Kidney epithelial cell (primary cell): ENCODE data around the gene HNRNPUL2. TPM values are rescaled to one million over a fixed set of nuclear protein-coding genes. Genes with fewer than 3 reads are reported as not detected.
A peak's percentile ranks its signal among the peaks of the same experiment; 100 is the strongest.
"Not testable (repeated sequence)": the region's sequence is repeated elsewhere in the genome, so short reads cannot be mapped to it uniquely, and the experiment has no call there.

ENCODE experiments used
- DNase-seq: peaks from one replicate; pipeline ENCODE4 v3.0.0-alpha.2; 2010; ENCODE audit warnings: low read depth
- H3K27me3 ChIP-seq: 2 replicates; pipeline ENCODE4 v1.6.0; 2011; ENCODE audit warnings: low read length; ENCODE audit not compliant: control insufficient read depth, insufficient read depth
- H3K36me3 ChIP-seq: 2 replicates; pipeline ENCODE4 v1.5.1; 2011; ENCODE audit warnings: low read length; ENCODE audit not compliant: control insufficient read depth, insufficient read depth
- H3K4me3 ChIP-seq: 2 replicates; pipeline ENCODE4 v1.5.1; 2011; ENCODE audit warnings: low read depth, mild to moderate bottlenecking, control low read depth, low read length
- total RNA-seq: library from RNA; depleted of rRNA; stranded (reverse); fragments of >200 nt; gene quantifications from 2 replicates; pipeline ENCODE4 v1.2.3, GENCODE V29; 2015
- TF ChIP-seq, protein P1 (sequence below): IDR thresholded peaks from 2 replicates; pipeline ENCODE4 v1.5.1; 2011; ENCODE audit warnings: mild to moderate bottlenecking, moderate library complexity, low read length, control low read depth, inconsistent platforms; ENCODE audit not compliant: insufficient read depth, poor library complexity, severe bottlenecking

Gene HNRNPUL2
- total RNA-seq, 1 donor from 2014 or later = 12.8 TPM

DNA sequence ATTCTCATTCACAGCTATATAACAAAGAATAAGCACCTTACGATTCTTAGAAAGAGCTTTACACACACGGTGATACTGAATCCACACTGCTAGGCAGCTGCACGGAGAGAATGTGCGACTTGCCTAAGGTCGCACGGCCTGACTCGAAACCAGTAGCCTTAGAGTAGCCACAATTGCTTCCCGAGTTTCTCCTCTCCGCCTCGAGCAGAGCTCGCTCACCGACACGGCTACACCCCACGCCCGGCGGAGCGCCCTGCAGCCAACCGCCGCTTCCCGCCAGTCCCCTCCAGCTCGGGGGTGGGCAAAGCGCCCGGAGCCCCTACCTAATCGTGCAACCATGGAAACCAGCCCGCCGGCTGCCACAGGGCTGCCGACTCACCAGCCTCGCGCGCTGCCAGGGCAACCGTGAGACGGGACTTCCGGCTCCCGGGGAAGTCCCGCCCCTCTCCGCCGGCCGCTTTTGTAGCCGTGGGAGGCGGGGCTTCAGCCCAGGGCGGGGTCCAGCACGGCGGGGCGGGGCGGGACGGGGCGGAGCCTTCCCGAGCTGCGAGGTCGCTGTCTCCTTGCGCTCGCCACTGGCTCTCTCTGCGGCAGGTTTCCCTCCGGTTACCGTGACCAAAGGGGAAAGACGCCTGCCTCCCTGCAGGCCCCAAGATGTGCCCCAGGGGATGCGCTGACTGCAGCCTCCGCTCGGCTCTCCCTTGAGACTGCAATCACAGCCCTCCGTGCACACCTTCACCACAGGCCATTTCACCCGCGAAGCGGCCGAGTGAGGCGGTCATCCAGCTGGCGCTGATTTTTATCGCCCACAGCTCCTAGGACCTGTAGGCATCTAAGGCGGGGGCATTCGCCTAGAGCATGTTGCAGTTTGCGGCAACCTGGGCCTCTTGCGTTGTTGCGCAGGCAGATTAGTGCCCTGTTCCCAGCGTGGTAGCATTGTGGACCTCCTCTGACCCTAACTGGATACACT is 21.1 kb downstream of the HNRNPUL2 start:
- TF ChIP-seq, protein P1, sequence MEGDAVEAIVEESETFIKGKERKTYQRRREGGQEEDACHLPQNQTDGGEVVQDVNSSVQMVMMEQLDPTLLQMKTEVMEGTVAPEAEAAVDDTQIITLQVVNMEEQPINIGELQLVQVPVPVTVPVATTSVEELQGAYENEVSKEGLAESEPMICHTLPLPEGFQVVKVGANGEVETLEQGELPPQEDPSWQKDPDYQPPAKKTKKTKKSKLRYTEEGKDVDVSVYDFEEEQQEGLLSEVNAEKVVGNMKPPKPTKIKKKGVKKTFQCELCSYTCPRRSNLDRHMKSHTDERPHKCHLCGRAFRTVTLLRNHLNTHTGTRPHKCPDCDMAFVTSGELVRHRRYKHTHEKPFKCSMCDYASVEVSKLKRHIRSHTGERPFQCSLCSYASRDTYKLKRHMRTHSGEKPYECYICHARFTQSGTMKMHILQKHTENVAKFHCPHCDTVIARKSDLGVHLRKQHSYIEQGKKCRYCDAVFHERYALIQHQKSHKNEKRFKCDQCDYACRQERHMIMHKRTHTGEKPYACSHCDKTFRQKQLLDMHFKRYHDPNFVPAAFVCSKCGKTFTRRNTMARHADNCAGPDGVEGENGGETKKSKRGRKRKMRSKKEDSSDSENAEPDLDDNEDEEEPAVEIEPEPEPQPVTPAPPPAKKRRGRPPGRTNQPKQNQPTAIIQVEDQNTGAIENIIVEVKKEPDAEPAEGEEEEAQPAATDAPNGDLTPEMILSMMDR = no peak
- peaks cover 2% of the 10 kb centered on the region for H3K36me3 ChIP-seq
- no peaks in the 10 kb centered on the region for H3K27me3 ChIP-seq
- DNase-seq = peak; percentile 72
- H3K4me3 ChIP-seq = peak overlapping the region; percentile 59

DNA sequence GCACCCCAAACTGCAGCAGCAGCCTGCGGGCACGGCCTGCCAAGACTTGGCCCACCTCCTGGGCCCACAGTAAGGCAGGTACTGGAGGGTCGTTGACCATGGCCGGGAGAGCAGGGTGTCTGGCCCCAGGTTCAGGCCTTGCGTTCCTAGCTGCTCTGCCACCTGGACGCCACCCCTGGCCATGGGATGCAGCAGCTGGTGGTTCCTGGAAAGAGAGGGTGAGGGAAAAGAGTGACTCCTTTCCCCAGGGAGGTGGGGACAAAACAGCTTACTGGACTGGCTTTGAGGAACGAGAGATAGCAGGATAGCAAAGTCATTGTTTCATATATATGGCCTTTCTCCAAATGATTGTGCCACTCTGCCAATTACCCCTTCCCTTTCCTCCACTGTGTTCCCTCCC is 21.8 kb downstream of the HNRNPUL2 start:
- Histone ChIP-seq H3K27me3 (no peaks in the 10 kb centered on the region), H3K36me3 (peaks cover 2% of the 10 kb centered on the region), H3K4me3 (peak overlapping the region; percentile 59)
- DNase-seq = no peak
- TF ChIP-seq, protein P1 = peak; percentile 16

DNA sequence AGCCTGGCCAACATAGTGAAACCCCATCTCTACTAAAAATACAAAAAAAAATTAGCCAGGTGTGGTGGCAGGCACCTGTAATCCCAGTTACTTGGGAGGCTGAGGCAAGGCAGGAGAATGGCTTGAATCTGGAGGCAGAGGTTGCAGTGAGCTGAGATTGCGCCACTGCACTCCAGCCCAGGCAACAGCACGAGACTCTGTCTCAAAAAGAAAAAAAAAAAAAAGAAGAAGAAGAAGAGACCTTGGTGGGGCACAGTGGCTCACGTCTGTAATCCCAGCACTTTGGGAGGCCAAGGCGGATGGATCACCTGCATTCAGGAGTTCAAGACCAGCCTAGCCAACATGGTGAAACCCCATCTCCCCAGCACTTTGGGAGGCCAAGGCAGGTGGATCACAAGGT is 23.3 kb downstream of the HNRNPUL2 start:
- not testable (repeated sequence) for H3K27me3 ChIP-seq, DNase-seq, H3K36me3 ChIP-seq, H3K4me3 ChIP-seq

DNA sequence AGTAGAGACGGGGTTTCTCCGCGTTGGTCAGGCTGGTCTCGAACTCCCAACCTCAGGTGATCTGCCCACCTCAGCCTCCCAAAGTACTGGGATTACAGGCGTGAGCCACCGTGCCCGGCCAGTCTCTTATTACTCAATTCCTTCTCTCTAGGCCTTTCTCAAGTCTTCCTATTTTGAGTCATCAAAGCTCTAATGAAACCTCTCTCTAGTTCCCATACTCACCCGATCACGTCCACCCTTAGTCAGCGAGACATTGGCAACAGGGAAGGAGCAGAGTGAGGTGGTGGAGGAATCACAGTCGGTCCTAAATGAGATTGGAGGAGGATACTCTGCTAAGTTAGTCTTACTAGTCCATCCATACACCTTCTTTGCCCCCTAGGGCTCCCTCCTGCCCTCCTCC is 25.0 kb downstream of the HNRNPUL2 start:
- H3K36me3 ChIP-seq = no peaks in the 10 kb centered on the region
- no peak overlapping the region for H3K4me3 ChIP-seq
- no peak for DNase-seq
- no peaks in the 10 kb centered on the region for H3K27me3 ChIP-seq
- TF ChIP-seq, protein P1 = no peak

DNA sequence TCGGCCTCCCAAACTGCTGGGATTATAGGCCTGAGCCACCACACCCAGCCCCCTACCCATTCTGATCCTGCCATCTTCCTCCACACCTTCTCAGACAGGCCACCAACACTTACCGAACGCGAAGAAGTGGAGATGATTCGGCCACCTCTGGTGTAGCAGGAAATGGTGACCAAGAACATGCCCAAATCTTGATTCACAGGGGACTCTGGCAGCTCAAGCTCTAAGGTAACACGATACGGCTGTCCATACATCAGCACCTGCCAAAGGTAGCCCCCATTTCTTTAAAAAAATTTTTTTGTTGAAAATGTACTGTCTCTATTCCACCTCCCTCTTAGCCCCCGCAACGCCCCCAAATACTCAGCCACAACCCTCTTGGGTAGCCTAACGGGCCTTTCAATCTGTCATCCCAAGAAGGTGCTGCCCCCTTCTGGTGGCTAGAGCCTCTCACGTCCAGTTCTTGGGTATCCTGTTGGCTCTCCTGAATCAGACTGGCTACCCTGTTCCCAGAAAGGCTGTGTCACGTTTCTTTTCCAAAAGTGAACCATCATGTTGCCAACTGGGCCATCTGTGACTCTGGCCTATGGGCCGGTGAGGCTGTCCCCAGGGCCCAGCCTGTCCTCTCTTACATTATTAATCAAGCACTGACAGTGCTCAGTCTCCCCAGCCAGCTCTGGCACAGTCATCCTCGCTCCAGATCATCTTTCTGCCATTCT is 32.6 kb downstream of the HNRNPUL2 start:
- DNase-seq = no peak
- Histone ChIP-seq H3K27me3 (no peaks in the 10 kb centered on the region), H3K36me3 (no peaks in the 10 kb centered on the region), H3K4me3 (no peak overlapping the region)
- TF ChIP-seq, protein P1 = peak; percentile 85

- not testable (repeated sequence) for DNase-seq, H3K4me3 ChIP-seq, H3K36me3 ChIP-seq, H3K27me3 ChIP-seq
Observed at GRCh38 chr11:62693624-62694023, 33.6 kb downstream of the HNRNPUL2 start.
